PC-9 (cell line): ENCODE measurements around the gene SLC25A4. TPM values are rescaled to one million over a fixed set of nuclear protein-coding genes. Genes with fewer than 3 reads are reported as not detected.

Experiments used
- BruUV-seq: library from RNA; stranded (reverse); fragments of 400-500 nt; replicated peaks from 2 replicates; lab custom pipeline; 2021; lab: Mats Ljungman, UMichigan
- CTCF ChIA-PET: fragments of 300-600 bp; sonication (Branson Sonifier 250); formaldehyde crosslinking; loops from one replicate; lab custom pipeline; 2022; ENCODE audit warnings: antibody characterized with exemption; lab: Charles Lee
- POLR2A ChIA-PET: fragments of 300-600 bp; sonication (Branson Sonifier 250); formaldehyde crosslinking; loops from one replicate; lab custom pipeline; 2022; ENCODE audit warnings: antibody characterized with exemption; ENCODE audit not compliant: unreplicated experiment; lab: Charles Lee
- DNase-seq, 2 experiments: peaks; one replicate each; pipeline versions ENCODE4 v3.0.0 to v3.0.0-alpha.2; 2015 to 2022; ENCODE audit warnings: mixed read lengths in 1 of 2
- H2AFZ ChIP-seq: fragments of 200-600 bp; sonication (generic); 2 replicates; pipeline ENCODE4 v1.8.1; 2017; ENCODE audit warnings: antibody characterized with exemption
- H3F3A ChIP-seq: fragments of 200-600 bp; sonication (generic); 2 replicates; pipeline ENCODE4 v1.8.1; 2017; ENCODE audit warnings: antibody characterized with exemption, mild to moderate bottlenecking, low read depth; ENCODE audit not compliant: insufficient read depth
- H3K27ac ChIP-seq: fragments of 200-600 bp; sonication (generic); 2 replicates; pipeline ENCODE4 v1.6.1; 2016; ENCODE audit warnings: mixed run types
- H3K27me3 ChIP-seq: fragments of 200-600 bp; sonication (generic); 2 replicates; pipeline ENCODE4 v1.6.1; 2016; ENCODE audit warnings: low read depth, mixed run types; ENCODE audit not compliant: insufficient read depth
- H3K36me3 ChIP-seq: fragments of 200-600 bp; sonication (generic); 2 replicates; pipeline ENCODE4 v1.6.1; 2016; ENCODE audit warnings: low read depth, mixed run types
- H3K4me1 ChIP-seq: fragments of 200-600 bp; sonication (generic); replicated peaks from 2 replicates; pipeline ENCODE4 v1.6.1; 2016; ENCODE audit warnings: mixed run types; ENCODE audit not compliant: insufficient read depth
- H3K4me2 ChIP-seq: fragments of 200-600 bp; sonication (generic); 2 replicates; pipeline ENCODE4 v1.6.1; 2017; ENCODE audit warnings: mixed run types
- H3K4me3 ChIP-seq: fragments of 200-600 bp; sonication (generic); 2 replicates; pipeline ENCODE4 v1.6.1; 2016; ENCODE audit warnings: mixed run types
- H3K79me2 ChIP-seq: fragments of 200-600 bp; sonication (generic); 2 replicates; pipeline ENCODE4 v1.6.1; 2017; ENCODE audit warnings: low read depth, mixed run types
- H3K9me2 ChIP-seq: fragments of 200-600 bp; sonication (generic); 2 replicates; pipeline ENCODE4 v1.8.1; 2017; ENCODE audit warnings: mild to moderate bottlenecking; ENCODE audit not compliant: insufficient read depth
- H3K9me3 ChIP-seq: fragments of 200-600 bp; sonication (generic); 2 replicates; pipeline ENCODE4 v1.8.1; 2016; ENCODE audit warnings: low read depth; ENCODE audit not compliant: insufficient read depth
- H4K20me1 ChIP-seq: fragments of 200-600 bp; sonication (generic); 2 replicates; pipeline ENCODE4 v1.8.1; 2017; ENCODE audit not compliant: insufficient read depth
- EZH2 ChIP-seq: fragments of 200-600 bp; sonication (generic); IDR thresholded peaks from 2 replicates; pipeline ENCODE4 v1.8.0; 2017; ENCODE audit warnings: antibody characterized with exemption, low read depth
- intact Hi-C: fragments of 100-400 bp; cut with micrococcal nuclease; formaldehyde crosslinking; loops from one replicate; pipeline ENCODE4 v1.10.0; 2022; ENCODE audit not compliant: unreplicated experiment
- total RNA-seq: library from RNA; stranded (reverse); gene quantifications from 2 replicates; pipeline ENCODE4 v1.2.3, GENCODE V29; 2021
- TF ChIP-seq, protein P1 (sequence below): fragments of 200-600 bp; sonication (generic); conservative IDR thresholded peaks from 2 replicates; pipeline ENCODE4 v1.6.1; 2017; ENCODE audit warnings: mixed run types, antibody characterized with exemption, mild to moderate bottlenecking, moderate library complexity

SLC25A4 gene
- total RNA-seq, 1 experiment from 2014 or later: 15.6 TPM

DNA sequence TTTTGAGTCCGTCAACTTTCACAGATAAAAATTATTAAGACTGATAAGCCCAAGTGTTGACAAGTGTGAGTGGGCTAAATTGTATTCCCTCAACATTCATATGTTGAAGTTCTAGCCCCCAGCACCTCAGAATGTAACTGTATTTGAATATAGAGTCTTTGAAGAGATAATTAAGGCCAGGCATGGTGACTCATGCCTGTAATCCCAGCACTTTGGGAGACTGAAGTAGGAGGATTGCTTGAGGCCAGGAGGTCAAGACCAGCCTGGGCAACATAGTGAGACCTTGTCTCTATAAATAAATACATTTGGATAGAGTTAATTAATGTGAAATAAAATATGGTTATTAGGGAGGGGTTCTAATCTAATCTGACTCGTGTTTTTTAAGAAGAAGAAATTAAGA lies 29.7 kb upstream of the SLC25A4 start:
- no peak overlapping the region for H3K4me2 ChIP-seq
- ChIA-PET CTCF (no interaction called here), POLR2A (no interaction called here)
- H3K4me1 ChIP-seq: peaks cover 11% of the 10 kb centered on the region
- H3K9me2 ChIP-seq: no peaks in the 10 kb centered on the region
- no peaks in the 10 kb centered on the region for H3K36me3 ChIP-seq
- DNase-seq: no peak
- no peaks in the 10 kb centered on the region for H3K9me3 ChIP-seq
- no TSS peak for BruUV-seq
- H3K79me2 ChIP-seq: no peaks in the 10 kb centered on the region
- no peak overlapping the region for H2AFZ ChIP-seq
- no peak overlapping the region for H3K27ac ChIP-seq
- peaks cover 6% of the 10 kb centered on the region; the same call in 1 of the 2 replicates for H3F3A ChIP-seq
- intact Hi-C loops: no loop called here
- no peak overlapping the region for H3K4me3 ChIP-seq
- TF ChIP-seq, protein P1, sequence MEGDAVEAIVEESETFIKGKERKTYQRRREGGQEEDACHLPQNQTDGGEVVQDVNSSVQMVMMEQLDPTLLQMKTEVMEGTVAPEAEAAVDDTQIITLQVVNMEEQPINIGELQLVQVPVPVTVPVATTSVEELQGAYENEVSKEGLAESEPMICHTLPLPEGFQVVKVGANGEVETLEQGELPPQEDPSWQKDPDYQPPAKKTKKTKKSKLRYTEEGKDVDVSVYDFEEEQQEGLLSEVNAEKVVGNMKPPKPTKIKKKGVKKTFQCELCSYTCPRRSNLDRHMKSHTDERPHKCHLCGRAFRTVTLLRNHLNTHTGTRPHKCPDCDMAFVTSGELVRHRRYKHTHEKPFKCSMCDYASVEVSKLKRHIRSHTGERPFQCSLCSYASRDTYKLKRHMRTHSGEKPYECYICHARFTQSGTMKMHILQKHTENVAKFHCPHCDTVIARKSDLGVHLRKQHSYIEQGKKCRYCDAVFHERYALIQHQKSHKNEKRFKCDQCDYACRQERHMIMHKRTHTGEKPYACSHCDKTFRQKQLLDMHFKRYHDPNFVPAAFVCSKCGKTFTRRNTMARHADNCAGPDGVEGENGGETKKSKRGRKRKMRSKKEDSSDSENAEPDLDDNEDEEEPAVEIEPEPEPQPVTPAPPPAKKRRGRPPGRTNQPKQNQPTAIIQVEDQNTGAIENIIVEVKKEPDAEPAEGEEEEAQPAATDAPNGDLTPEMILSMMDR: no peak
- TF ChIP-seq EZH2: no peak
- no peaks in the 10 kb centered on the region for H4K20me1 ChIP-seq
- no peaks in the 10 kb centered on the region for H3K27me3 ChIP-seq

DNA sequence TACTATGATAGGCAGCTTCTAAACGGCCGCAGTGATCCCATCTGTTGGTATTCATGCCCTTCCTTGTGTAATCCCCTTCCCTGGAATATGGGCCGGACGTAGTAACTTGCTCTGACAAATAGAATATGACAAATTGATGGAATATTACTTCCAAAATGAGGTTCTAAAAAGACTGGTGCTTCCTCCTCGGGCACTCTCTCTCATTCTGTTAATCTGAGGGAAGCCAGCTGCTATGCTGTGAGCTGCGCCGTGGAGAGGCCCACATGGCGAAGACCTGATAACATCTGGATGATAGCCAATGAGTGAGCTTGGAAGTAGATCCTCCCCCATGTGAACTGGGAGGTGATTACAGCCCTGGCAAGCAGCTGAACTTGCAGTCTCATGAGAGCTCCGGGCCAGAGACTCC lies 27.2 kb upstream of the SLC25A4 start:
- Histone ChIP-seq H3K9me3 (no peaks in the 10 kb centered on the region), H3K27me3 (no peaks in the 10 kb centered on the region), H2AFZ (no peak overlapping the region), H3F3A (peaks cover 6% of the 10 kb centered on the region; the same call in 1 of the 2 replicates), H3K9me2 (no peaks in the 10 kb centered on the region), H3K36me3 (no peaks in the 10 kb centered on the region), H3K4me2 (no peak overlapping the region), H3K79me2 (no peaks in the 10 kb centered on the region), H3K27ac (no peak overlapping the region), H4K20me1 (no peaks in the 10 kb centered on the region), H3K4me3 (no peak overlapping the region), H3K4me1 (peaks cover 11% of the 10 kb centered on the region)
- ChIA-PET POLR2A (no interaction called here), CTCF (interaction anchor here (0.8 kb wide), 1 partner anchor 17 kb away, joined by 5 read pairs; no protein-coding TSS in a partner anchor)
- TF ChIP-seq EZH2: no peak
- TF ChIP-seq, protein P1: no peak
- DNase-seq: no peak
- BruUV-seq: no TSS peak
- intact Hi-C loops: no loop called here

DNA sequence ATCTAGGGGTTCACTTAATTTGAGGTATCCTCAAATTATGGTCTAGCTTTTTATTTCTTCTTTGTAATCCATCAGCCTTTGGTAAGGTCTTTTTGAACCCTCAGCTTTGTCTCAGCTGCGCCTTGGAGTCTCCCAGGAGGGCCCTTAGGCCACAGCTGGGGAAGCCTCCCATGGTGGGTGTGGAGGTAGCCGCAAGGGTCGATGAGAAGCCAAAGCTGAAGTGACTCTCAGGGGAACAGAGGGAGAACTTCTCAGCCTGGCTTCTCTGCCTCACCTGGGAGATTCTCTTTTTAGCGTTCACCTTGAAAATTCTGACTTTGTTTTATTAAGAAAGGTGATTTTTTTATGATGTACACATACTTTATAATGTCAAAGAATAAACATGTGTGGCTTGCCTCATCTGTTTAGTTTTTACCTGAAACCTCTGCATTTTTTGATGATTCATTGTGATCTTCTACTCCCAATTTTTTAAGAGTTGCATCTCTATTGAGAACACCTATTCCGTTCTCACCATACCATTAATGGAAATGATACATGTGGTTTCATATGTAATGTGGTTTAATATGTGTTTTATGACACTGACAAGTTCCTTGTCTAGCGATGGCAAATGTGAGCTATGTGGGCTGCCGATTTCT lies 25.6 kb upstream of the SLC25A4 start:
- no TSS peak for BruUV-seq
- TF ChIP-seq EZH2: no peak
- Histone ChIP-seq H3F3A (peaks cover 4% of the 10 kb centered on the region; the same call in 1 of the 2 replicates), H3K4me1 (peaks cover 3% of the 10 kb centered on the region; the same call in 1 of the 2 replicates), H3K27ac (no peak overlapping the region), H3K4me2 (no peak overlapping the region), H3K9me2 (no peaks in the 10 kb centered on the region), H2AFZ (no peak overlapping the region), H4K20me1 (no peaks in the 10 kb centered on the region), H3K27me3 (no peaks in the 10 kb centered on the region), H3K9me3 (no peaks in the 10 kb centered on the region), H3K36me3 (no peaks in the 10 kb centered on the region), H3K79me2 (no peaks in the 10 kb centered on the region), H3K4me3 (no peak overlapping the region)
- ChIA-PET POLR2A (no interaction called here), CTCF (no interaction called here)
- intact Hi-C loops: no loop called here
- DNase-seq: no peak
